Thoracic aorta (tissue), 2 donors: ENCODE data around the gene DPEP2. TPM values are rescaled to one million over a fixed set of nuclear protein-coding genes. Genes with fewer than 3 reads are reported as not detected.

Experiments
- ATAC-seq: fragments of 150-250 bp; one replicate; pipeline ENCODE4 v1.8.0; 2017; ENCODE audit warnings: low read depth; ENCODE audit not compliant: insufficient number of reproducible peaks, low FRiP score
- DNase-seq: peaks from one replicate; pipeline ENCODE4 v3.0.0-alpha.2; 2020; ENCODE audit warnings: low spot score
- H3K27ac ChIP-seq, 2 donors: fragments of 200-600 bp; sonication (generic); 1 replicate in 1 of 2; 2 replicates in 1 of 2; pipeline ENCODE4 v1.5.1; 2016; ENCODE audit warnings: mild to moderate bottlenecking in 2 of 2, moderate library complexity in 2 of 2
- H3K27me3 ChIP-seq: fragments of 200-600 bp; sonication (generic); replicated peaks from 2 replicates; pipeline ENCODE4 v1.6.0; 2016; ENCODE audit warnings: mild to moderate bottlenecking; ENCODE audit not compliant: insufficient read depth
- H3K36me3 ChIP-seq: fragments of 200-600 bp; sonication (generic); one replicate; pipeline ENCODE4 v1.5.1; 2016
- H3K4me1 ChIP-seq, 2 donors: fragments of 200-600 bp; sonication (generic); 1 replicate in 1 of 2; 2 replicates in 1 of 2; pipeline versions ENCODE4 v1.5.1 to v1.6.0; 2016; ENCODE audit warnings: low read depth in 2 of 2, mild to moderate bottlenecking in 1 of 2; ENCODE audit not compliant: control insufficient read depth in 1 of 2
- H3K4me3 ChIP-seq: fragments of 200-600 bp; sonication (generic); 2 replicates; pipeline ENCODE4 v1.5.1; 2016; ENCODE audit warnings: mild to moderate bottlenecking
- H3K9me3 ChIP-seq: fragments of 200-600 bp; sonication (generic); 2 replicates; pipeline ENCODE4 v1.5.1; 2016
- total RNA-seq, 2 donors: library from RNA; depleted of rRNA; stranded (reverse); fragments of >200 nt; gene quantifications; one replicate each; pipeline versions ENCODE4 v1.1.0 to v1.2.3, GENCODE V29; 2016
- TF ChIP-seq, protein P1 (sequence below): fragments of 200-600 bp; sonication (generic); IDR thresholded peaks from one replicate; pipeline ENCODE4 v1.5.1; 2019; ENCODE audit warnings: antibody characterized with exemption

DPEP2 gene
- total RNA-seq, 2 donors from 2014 or later = 0.81 to 6.1 TPM

DNA sequence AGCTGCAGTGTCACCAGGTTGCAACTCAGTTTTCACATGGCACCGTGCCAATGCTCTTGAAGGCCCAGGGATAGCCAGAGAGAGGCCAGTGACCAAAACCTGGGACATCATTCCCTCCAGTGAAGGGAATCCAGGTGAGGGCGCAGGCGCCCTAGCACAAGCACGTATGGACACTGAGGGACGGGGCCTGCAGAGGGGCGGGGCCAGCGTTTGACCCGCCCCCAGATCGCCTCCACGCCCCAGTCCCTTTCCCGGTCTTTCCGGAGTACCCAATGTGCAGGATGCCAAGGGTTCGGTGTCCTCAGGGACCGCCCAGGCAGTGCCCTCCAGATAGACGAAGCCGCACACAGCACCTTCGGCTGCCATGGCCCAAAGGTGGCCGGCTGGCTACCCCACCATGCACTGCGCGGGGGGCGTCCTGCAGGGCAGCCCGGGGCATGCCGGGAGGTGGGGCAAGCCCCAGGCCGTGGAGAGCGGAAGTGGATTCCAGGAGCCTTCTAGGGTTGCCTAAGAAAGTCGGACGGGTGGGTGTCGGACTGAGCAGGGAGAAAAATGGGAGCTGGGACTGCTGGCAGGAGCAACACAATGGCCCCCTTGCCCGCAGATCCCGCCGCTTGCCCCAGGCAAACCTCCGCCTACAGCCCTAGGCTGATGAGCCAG is 35.5 kb downstream of the DPEP2 start:
- peaks cover 33 to 79% of the 10 kb centered on the region in 2 donors for H3K4me1 ChIP-seq
- H3K27me3 ChIP-seq = no peaks in the 10 kb centered on the region
- H3K27ac ChIP-seq = peak overlapping the region; percentile 55 to 94
- H3K4me3 ChIP-seq = peak overlapping the region; percentile 41
- ATAC-seq (no peak), DNase-seq (no peak)
- TF ChIP-seq, protein P1, sequence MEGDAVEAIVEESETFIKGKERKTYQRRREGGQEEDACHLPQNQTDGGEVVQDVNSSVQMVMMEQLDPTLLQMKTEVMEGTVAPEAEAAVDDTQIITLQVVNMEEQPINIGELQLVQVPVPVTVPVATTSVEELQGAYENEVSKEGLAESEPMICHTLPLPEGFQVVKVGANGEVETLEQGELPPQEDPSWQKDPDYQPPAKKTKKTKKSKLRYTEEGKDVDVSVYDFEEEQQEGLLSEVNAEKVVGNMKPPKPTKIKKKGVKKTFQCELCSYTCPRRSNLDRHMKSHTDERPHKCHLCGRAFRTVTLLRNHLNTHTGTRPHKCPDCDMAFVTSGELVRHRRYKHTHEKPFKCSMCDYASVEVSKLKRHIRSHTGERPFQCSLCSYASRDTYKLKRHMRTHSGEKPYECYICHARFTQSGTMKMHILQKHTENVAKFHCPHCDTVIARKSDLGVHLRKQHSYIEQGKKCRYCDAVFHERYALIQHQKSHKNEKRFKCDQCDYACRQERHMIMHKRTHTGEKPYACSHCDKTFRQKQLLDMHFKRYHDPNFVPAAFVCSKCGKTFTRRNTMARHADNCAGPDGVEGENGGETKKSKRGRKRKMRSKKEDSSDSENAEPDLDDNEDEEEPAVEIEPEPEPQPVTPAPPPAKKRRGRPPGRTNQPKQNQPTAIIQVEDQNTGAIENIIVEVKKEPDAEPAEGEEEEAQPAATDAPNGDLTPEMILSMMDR = no peak
- H3K36me3 ChIP-seq = peaks cover 46% of the 10 kb centered on the region
- no peaks in the 10 kb centered on the region for H3K9me3 ChIP-seq

DNA sequence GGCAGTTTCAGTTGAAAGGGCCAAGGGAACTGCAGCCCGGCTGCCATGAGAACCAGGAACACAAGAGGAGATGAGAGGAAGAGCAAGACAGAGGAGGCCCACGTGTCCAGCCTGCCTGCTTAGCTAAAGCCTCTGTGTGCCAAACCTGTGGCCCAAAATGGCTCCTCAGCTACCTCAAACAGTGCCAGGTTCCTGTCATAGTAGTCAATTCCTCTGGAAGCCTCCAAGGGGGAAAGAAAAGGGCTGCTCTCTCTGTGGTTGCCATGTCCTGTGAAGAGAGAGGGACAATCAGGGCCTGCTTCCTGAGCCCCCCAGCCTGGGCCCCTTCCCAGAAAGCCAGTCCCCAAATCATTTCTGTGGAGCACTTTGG is 36.0 kb downstream of the DPEP2 start:
- peaks cover 33 to 79% of the 10 kb centered on the region in 2 donors for H3K4me1 ChIP-seq
- TF ChIP-seq, protein P1 = no peak
- DNase-seq (no peak), ATAC-seq (no peak)
- H3K27me3 ChIP-seq = no peaks in the 10 kb centered on the region
- peaks cover 52% of the 10 kb centered on the region for H3K36me3 ChIP-seq
- peak overlapping the region; percentile 41 for H3K4me3 ChIP-seq
- peak overlapping the region; percentile 55 to 94 for H3K27ac ChIP-seq
- H3K9me3 ChIP-seq = no peaks in the 10 kb centered on the region

DNA sequence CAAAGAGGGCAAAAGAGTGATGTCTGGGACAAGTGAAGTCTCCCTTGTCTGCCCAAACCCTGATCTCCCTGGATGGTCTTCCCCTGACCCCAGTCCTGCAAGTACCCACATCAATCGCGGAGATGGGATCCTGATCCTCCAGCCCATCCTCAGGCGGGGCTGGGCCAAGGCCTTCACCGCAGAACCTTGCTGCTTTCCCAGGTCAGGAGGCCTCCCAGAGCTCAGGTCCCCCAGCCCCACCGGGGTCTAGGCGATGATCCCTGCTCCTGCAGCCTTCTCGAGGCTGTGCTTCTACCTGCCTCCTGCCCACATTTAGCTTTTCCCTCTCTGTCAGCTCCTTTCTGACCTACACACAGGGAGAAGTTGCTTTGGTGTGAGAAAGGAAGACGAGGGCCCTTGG is 37.1 kb downstream of the DPEP2 start:
- Histone ChIP-seq H3K36me3 (peaks cover 63% of the 10 kb centered on the region), H3K27me3 (no peaks in the 10 kb centered on the region), H3K4me1 (peaks cover 33 to 73% of the 10 kb centered on the region in 2 donors), H3K9me3 (no peaks in the 10 kb centered on the region), H3K27ac (peak overlapping the region in 1 of 2 donors; percentile 0), H3K4me3 (no peak overlapping the region)
- DNase-seq (no peak), ATAC-seq (no peak)
- TF ChIP-seq, protein P1 = no peak

DNA sequence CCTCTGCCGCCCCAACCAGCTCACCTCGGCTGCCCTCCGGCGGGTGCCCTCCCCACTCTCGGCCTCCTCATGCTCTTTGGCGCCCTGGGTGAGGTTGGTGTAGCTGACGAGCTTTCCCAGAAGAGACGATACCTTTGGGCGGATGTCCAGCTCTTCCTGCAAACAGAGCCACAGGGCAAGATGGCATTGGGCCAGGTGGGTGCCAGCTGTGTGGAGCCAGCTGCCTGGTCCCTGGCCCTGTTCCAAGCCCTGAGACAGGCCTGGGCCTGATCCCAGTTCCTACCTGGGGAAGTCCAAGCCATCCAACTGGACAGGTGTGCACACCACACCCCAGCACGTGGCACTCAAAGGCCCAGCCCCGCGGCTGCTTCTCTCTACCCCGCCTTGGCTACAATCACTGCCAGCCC is 37.7 kb downstream of the DPEP2 start:
- Histone ChIP-seq H3K9me3 (no peaks in the 10 kb centered on the region), H3K4me1 (peaks cover 28 to 67% of the 10 kb centered on the region in 2 donors), H3K36me3 (peaks cover 63% of the 10 kb centered on the region), H3K4me3 (no peak overlapping the region), H3K27ac (peak overlapping the region; percentile 0 to 23), H3K27me3 (no peaks in the 10 kb centered on the region)
- no peak for DNase-seq
- TF ChIP-seq, protein P1 = no peak
- no peak for ATAC-seq

DNA sequence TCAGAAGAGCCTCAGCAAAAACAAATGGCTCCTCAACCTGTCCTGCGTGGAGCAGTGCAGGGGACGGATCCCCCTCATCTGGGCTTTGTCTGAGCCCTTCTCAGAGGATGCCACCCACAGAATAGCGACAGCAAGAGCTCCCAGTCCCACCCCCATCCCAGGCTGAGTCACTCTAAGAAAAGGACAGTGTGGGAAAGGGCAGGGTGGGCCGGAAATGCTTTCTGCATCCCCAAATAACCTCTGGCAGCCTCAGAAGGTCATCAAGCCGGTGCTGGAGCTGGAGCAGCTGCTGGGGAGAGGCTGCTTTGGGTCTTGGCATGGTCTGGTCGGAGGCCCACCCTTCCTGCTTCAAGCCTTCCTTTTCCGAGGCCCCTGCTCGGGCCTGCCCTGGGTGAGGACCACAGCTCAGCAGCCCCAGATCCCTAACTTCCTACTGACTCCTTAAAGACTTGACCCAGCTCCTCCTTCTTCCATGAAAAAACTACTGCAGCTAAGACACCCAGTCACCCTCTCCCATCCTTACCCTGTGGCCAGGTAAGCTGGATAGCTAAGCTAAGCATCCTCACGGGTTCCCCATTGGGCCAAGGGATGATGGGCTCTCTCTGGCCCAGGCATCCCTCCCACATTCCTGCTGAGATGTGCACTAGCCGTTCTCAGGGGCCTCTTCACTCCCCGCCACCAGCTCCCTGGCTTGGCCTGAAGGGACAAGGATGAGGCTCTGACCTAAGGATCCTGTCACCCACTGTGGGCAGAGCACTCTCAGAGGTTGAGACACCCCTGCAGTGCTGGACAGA is 39.6 kb downstream of the DPEP2 start:
- no peak for DNase-seq
- peaks cover 73% of the 10 kb centered on the region for H3K36me3 ChIP-seq
- no peak for ATAC-seq
- H3K9me3 ChIP-seq = no peaks in the 10 kb centered on the region
- H3K4me1 ChIP-seq = peaks cover 18 to 49% of the 10 kb centered on the region in 2 donors
- TF ChIP-seq, protein P1 = no peak
- peak overlapping the region; percentile 53 to 55 for H3K27ac ChIP-seq
- H3K4me3 ChIP-seq = no peak overlapping the region
- H3K27me3 ChIP-seq = no peaks in the 10 kb centered on the region
